Ascending aorta (tissue), 2 donors: ENCODE results near the gene RCAN2. TPM values are rescaled to one million over a fixed set of nuclear protein-coding genes. Genes with fewer than 3 reads are reported as not detected.

ENCODE experiments used
- DNase-seq, 2 donors: peaks; one replicate each; pipeline ENCODE4 v3.0.0-alpha.2; 2019; ENCODE audit warnings: low spot score in 2 of 2
- H3K27ac ChIP-seq, 2 donors: fragments of 200-600 bp; sonication (generic); one replicate each; pipeline ENCODE4 v1.5.1; 2016 to 2017; ENCODE audit warnings: mild to moderate bottlenecking in 1 of 2
- H3K27me3 ChIP-seq: fragments of 200-600 bp; sonication (generic); one replicate; pipeline ENCODE4 v1.5.1; 2017
- H3K36me3 ChIP-seq, 2 donors: fragments of 200-600 bp; sonication (generic); one replicate each; pipeline ENCODE4 v1.5.1; 2016
- H3K4me1 ChIP-seq, 2 donors: fragments of 200-600 bp; sonication (generic); one replicate each; pipeline ENCODE4 v1.5.1; 2016 to 2017; ENCODE audit warnings: mild to moderate bottlenecking in 1 of 2
- H3K4me3 ChIP-seq, 2 donors: fragments of 200-600 bp; sonication (generic); one replicate each; pipeline ENCODE4 v1.5.1; 2016 to 2017; ENCODE audit warnings: mild to moderate bottlenecking in 1 of 2
- H3K9me3 ChIP-seq, 2 donors: fragments of 200-600 bp; sonication (generic); one replicate each; pipeline ENCODE4 v1.5.1; 2016
- intact Hi-C: fragments of 100-400 bp; cut with DNase I; formaldehyde crosslinking; loops from one replicate; pipeline ENCODE4 v1.15.1; 2023
- total RNA-seq: library from RNA; depleted of rRNA; stranded (reverse); fragments of >200 nt; gene quantifications from one replicate; pipeline ENCODE4 v1.1.0, GENCODE V29; 2016
- TF ChIP-seq, protein P1 (sequence below), 3 experiments: fragments of 200-600 bp in 2 of 3; fragments of 450-650 bp in 1 of 3; sonication (generic) in 2 of 3; IDR thresholded peaks; one replicate each; pipeline ENCODE4 v1.5.1; 2016 to 2019; ENCODE audit warnings: antibody characterized with exemption in 3 of 3, mild to moderate bottlenecking in 1 of 3, moderate library complexity in 1 of 3

RCAN2 gene
- total RNA-seq, 1 donor from 2014 or later: 83.4 TPM

GRCh38 chr6:46174904-46175303 is 316.3 kb downstream of the RCAN2 start:
- Histone ChIP-seq H3K4me1 (no peaks in the 10 kb centered on the region), H3K27me3 (no peaks in the 10 kb centered on the region), H3K9me3 (no peaks in the 10 kb centered on the region), H3K27ac (no peak overlapping the region), H3K4me3 (no peak overlapping the region), H3K36me3 (no peaks in the 10 kb centered on the region)
- TF ChIP-seq, protein P1, sequence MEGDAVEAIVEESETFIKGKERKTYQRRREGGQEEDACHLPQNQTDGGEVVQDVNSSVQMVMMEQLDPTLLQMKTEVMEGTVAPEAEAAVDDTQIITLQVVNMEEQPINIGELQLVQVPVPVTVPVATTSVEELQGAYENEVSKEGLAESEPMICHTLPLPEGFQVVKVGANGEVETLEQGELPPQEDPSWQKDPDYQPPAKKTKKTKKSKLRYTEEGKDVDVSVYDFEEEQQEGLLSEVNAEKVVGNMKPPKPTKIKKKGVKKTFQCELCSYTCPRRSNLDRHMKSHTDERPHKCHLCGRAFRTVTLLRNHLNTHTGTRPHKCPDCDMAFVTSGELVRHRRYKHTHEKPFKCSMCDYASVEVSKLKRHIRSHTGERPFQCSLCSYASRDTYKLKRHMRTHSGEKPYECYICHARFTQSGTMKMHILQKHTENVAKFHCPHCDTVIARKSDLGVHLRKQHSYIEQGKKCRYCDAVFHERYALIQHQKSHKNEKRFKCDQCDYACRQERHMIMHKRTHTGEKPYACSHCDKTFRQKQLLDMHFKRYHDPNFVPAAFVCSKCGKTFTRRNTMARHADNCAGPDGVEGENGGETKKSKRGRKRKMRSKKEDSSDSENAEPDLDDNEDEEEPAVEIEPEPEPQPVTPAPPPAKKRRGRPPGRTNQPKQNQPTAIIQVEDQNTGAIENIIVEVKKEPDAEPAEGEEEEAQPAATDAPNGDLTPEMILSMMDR (IDR thresholded peaks at IDR 0.05): no peak
- intact Hi-C loops: no loop called here
- DNase-seq: no peak

DNA sequence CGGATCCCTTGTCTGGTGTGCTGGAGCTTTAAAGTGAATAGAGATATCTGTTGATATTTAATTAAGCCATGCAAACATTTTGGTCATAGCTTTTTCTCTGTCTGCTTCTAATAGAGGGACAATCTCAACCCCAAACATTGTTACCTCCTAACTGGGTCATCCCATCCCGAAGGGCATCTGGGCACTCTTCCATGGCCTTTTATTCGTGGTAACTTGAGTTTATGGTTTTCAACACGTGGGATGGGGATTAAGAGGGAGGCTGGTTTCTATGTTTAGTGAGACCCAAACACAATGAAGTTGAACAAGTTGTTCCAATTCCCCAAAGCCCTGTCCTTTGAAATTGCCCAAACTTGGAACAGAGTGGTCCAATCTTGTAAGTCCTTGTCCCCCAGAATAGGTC is 319.1 kb downstream of the RCAN2 start:
- no peak overlapping the region for H3K4me3 ChIP-seq
- TF ChIP-seq, protein P1 (IDR thresholded peaks at IDR 0.05): no peak
- H3K27me3 ChIP-seq: no peaks in the 10 kb centered on the region
- H3K4me1 ChIP-seq: no peaks in the 10 kb centered on the region
- no peaks in the 10 kb centered on the region for H3K9me3 ChIP-seq
- no peak overlapping the region for H3K27ac ChIP-seq
- intact Hi-C loops: no loop called here
- H3K36me3 ChIP-seq: no peaks in the 10 kb centered on the region
- no peak for DNase-seq

Other genes with a start within 250 kb of the RCAN2 start
- 1.4 TPM for gene CYP39A1, start 161.4 kb upstream of the RCAN2 start, total RNA-seq
- gene SLC25A27, start 161.5 kb upstream of the RCAN2 start, total RNA-seq: 11.7 TPM
- gene TDRD6, start 196.4 kb upstream of the RCAN2 start, total RNA-seq: 0.53 TPM
- 2.1 TPM for gene PLA2G7, start 243.9 kb upstream of the RCAN2 start, total RNA-seq